ENCODE data around the gene ADSL. TPM values are rescaled to one million over a fixed set of nuclear protein-coding genes. Genes with fewer than 3 reads are reported as not detected.
A peak's percentile ranks its signal among the peaks of the same experiment; 100 is the strongest.

The ADSL gene
- 128 and 236 TPM in 2 replicates for total RNA-seq

DNA sequence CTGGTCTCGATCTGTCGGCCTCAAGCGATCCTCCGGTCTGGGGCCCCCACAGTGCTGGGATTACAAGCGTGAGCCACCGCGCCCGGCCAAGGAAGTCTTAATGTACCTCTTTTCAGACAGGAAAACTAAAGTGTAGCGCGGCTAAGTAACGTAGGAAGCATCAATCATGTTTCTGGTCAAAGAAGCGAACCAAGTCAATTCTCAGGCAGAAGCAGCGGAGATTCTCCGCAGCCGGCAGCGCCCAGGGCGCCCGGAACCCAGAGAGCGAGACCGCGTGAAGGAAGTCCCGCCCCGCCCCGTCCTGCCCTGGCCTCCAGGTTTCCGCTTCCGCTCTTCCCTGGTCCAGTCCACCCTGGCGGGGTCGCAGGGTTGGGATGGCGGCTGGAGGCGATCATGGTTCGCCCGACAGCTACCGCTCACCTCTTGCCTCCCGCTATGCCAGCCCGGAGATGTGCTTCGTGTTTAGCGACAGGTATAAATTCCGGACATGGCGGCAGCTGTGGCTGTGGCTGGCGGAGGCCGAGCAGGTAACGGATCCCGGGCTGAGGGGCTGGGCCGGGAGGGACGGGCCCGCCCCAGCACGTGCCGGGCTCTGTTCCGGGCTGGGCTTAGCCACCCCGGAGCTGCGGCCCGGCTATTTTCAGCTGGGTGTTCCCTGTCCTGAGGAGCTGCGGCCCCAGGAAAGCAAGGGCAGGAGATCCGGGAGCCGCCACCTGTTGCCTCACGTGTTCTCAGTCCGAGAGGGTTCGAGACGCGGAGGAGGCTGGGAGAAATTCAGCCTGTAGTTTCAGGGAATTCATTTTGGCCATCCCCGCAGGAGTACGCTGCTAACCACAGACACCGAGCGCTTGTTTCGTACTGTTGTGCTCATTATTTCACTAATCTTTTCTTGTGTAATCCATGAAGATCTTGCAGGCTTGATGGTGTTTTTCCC is at the start of gene ADSL:
Gene ADSL, plus strand, starts transcription at position 316 of the 934 bp plus-strand sequence. Its CDS starts 59 bp downstream, at position 375.
- TF ChIP-seq, protein P1, sequence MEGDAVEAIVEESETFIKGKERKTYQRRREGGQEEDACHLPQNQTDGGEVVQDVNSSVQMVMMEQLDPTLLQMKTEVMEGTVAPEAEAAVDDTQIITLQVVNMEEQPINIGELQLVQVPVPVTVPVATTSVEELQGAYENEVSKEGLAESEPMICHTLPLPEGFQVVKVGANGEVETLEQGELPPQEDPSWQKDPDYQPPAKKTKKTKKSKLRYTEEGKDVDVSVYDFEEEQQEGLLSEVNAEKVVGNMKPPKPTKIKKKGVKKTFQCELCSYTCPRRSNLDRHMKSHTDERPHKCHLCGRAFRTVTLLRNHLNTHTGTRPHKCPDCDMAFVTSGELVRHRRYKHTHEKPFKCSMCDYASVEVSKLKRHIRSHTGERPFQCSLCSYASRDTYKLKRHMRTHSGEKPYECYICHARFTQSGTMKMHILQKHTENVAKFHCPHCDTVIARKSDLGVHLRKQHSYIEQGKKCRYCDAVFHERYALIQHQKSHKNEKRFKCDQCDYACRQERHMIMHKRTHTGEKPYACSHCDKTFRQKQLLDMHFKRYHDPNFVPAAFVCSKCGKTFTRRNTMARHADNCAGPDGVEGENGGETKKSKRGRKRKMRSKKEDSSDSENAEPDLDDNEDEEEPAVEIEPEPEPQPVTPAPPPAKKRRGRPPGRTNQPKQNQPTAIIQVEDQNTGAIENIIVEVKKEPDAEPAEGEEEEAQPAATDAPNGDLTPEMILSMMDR (conservative IDR thresholded peaks at IDR 0.05; ENCODE audit: low read depth, low read length) = no peak
- H3K4me3 ChIP-seq (ENCODE audit: low read depth, low read length) = peak within 1 kb of the TSS; percentile 88
- DNase-seq (ENCODE audit: low read depth) = no peak

DNA sequence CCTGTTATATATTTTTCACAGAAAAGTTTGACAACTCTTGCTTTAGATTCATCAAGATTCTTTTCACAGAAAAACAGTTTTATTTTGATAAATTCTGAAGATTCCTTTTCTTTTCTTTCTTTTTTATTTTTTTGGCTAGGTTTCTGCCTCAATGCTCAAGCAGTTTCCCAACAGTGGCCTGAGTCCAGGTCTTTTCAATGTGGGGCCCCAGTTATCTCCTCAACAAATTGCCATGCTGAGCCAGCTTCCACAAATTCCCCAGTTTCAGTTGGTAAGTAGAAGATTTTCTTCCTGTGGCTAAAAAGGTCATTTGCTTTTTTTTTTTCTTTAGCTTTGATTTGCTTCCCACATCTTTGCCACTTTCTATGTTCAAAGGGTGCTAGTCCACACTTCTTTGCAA is 46.0 kb upstream of the ADSL start:
- H3K4me3 ChIP-seq (ENCODE audit: low read depth, low read length) = no peak overlapping the region
- TF ChIP-seq, protein P1 (conservative IDR thresholded peaks at IDR 0.05; ENCODE audit: low read depth, low read length) = no peak
- no peak for DNase-seq (ENCODE audit: low read depth)

DNA sequence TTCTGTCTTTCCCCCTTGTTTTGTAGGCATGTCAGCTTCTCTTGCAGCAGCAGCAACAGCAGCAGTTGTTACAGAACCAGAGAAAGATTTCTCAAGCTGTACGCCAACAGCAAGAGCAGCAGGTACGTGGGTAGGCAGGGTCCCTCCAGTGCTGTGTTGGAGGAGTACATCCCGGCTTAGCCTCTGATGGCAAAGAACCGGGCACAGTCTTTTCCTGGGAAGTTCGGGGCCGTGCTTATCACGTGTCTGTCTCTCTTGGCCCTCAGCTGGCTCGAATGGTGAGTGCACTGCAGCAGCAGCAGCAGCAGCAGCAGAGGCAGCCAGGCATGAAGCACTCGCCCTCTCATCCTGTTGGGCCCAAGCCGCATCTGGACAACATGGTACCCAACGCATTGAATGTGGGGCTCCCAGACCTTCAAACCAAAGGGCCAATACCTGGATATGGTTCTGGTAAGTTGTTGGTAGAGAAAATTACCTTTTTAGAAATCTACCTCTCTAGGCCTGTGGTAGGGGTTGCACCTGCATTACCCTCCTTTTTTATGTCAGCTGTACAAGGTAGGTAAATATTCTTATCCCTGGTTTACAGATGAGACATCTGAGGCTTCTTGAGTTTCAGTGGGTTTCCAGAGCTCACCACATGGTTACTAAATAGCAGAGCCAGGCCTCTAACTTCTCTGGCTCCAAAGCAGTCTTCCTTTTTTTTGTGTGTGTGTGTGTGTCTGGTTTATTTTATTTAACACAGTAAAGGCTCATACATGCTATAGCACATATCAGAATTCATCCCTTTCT is 45.2 kb upstream of the ADSL start:
- TF ChIP-seq, protein P1 (conservative IDR thresholded peaks at IDR 0.05; ENCODE audit: low read depth, low read length) = no peak
- no peak overlapping the region for H3K4me3 ChIP-seq (ENCODE audit: low read depth, low read length)
- DNase-seq (ENCODE audit: low read depth) = no peak

DNA sequence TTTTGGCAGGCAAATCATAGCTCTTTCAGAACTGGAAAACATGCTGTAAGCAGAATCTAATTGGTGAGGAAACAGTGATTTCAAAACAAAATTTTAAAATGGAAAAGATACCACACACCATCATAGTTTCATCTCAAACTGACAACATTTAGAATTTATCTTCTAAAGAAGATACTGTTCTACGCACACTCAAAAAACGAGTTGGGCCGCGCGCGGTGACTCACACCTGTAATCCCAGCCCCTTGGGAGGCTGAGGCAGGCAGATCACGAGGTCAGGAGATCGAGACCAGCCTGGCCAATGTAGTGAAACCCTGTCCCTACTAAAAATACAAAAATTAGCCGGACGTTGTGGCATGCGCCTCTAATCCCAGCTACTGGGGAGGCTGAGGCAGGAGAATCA is 44.2 kb upstream of the ADSL start:
- no peak overlapping the region for H3K4me3 ChIP-seq (ENCODE audit: low read depth, low read length)
- no peak for DNase-seq (ENCODE audit: low read depth)
- TF ChIP-seq, protein P1 (conservative IDR thresholded peaks at IDR 0.05; ENCODE audit: low read depth, low read length) = no peak

DNA sequence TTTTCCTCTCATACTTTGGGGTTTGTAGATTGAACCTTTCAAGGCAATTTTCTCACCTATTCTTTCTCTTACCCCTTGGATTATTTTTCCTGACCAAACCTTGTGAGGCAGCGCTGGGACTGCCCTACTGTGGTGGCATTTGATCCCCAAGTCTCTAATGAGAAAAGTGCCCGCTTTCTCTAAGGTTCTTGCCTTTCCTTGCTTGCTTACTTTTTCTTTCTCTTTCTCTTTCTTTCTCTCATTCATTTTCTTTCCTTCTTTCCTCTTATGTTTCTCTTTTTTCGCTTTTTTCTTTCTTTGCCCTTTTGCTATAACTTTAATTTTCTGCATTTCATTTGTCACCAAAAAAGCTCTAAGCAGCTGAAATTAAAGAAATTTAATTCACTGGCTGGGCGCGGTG is 40.7 kb upstream of the ADSL start:
- no peak for DNase-seq (ENCODE audit: low read depth)
- H3K4me3 ChIP-seq (ENCODE audit: low read depth, low read length) = no peak overlapping the region
- TF ChIP-seq, protein P1 (conservative IDR thresholded peaks at IDR 0.05; ENCODE audit: low read depth, low read length) = no peak

DNA sequence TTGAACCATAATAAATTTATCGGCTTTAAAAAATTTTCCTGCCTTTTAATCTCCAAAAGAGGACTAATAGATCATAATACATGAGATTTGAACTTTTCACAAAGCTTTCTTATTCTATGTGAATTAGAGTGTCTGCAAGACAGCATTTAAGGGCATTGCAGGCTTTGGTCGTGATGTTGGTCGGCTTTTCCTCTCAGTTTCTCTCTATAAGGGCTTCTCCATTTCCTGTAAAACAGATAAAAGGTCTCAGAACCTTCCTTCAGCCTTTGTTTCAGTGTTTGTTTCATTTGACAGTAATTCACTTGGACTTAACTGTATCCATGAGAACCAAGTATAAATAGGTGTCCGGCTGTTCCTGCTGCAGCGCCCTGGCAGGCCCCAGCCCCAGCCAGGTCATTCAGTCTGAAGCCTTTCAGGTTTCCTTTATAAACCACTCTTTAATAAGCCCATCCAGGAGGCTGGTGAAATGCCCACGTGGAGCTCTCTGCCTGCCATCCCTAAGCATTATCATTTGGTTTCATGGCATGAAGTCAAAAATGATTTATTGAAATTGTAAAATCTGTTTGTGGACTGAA is 37.2 kb upstream of the ADSL start:
- DNase-seq (ENCODE audit: low read depth) = no peak
- TF ChIP-seq, protein P1 (conservative IDR thresholded peaks at IDR 0.05; ENCODE audit: low read depth, low read length) = no peak
- no peak overlapping the region for H3K4me3 ChIP-seq (ENCODE audit: low read depth, low read length)

All from epithelial cell of proximal tubule (primary cell).